Tibial nerve (tissue), 4 donors: ENCODE data around the gene LIPC. TPM values are rescaled to one million over a fixed set of nuclear protein-coding genes. Genes with fewer than 3 reads are reported as not detected.

Source experiments
- DNase-seq, 2 donors: peaks; one replicate each; pipeline ENCODE4 v3.0.0-alpha.2; 2019; ENCODE audit warnings: low spot score in 2 of 2
- H3K27ac ChIP-seq, 4 donors: fragments of 200-600 bp; sonication (generic) in 3 of 4; one replicate each; pipeline ENCODE4 v1.5.1; 2017 to 2019; ENCODE audit warnings: mild to moderate bottlenecking in 1 of 4
- H3K27me3 ChIP-seq, 2 donors: fragments of 200-600 bp; sonication (generic) in 1 of 2; one replicate each; pipeline versions ENCODE4 v1.5.1 to v1.6.0; 2017 to 2019
- H3K36me3 ChIP-seq, 3 donors: fragments of 200-600 bp; sonication (generic); one replicate each; pipeline ENCODE4 v1.5.1; 2018 to 2019
- H3K4me1 ChIP-seq, 4 donors: fragments of 200-600 bp; sonication (generic) in 3 of 4; one replicate each; pipeline ENCODE4 v1.5.1; 2017 to 2019
- H3K4me3 ChIP-seq, 4 donors: fragments of 200-600 bp; sonication (generic) in 3 of 4; one replicate each; pipeline ENCODE4 v1.5.1; 2017 to 2019; ENCODE audit warnings: mild to moderate bottlenecking in 1 of 4, moderate library complexity in 1 of 4
- H3K9me3 ChIP-seq, 4 donors: fragments of 200-600 bp; sonication (generic) in 3 of 4; one replicate each; pipeline ENCODE4 v1.5.1; 2017 to 2019
- EP300 ChIP-seq, 2 donors: sonication (generic); formaldehyde crosslinking; IDR thresholded peaks; one replicate each; pipeline ENCODE4 v1.6.1; 2017; ENCODE audit warnings: antibody characterized with exemption in 2 of 2, mild to moderate bottlenecking in 1 of 2
- POLR2A ChIP-seq, 2 donors: fragments of 450-650 bp; IDR thresholded peaks; one replicate each; pipeline ENCODE4 v1.6.1; 2017; ENCODE audit warnings: antibody characterized with exemption in 2 of 2, mild to moderate bottlenecking in 2 of 2, moderate library complexity in 2 of 2
- WGBS, 2 donors: methylation state at CpG; one replicate each; pipeline ENCODE4 v1.1.5; 2018; 5-methylcytosine and 5-hydroxymethylcytosine counted together
- total RNA-seq, 4 donors: library from RNA; depleted of rRNA; stranded (reverse); fragments of >200 nt; gene quantifications; one replicate each; pipeline ENCODE4 v1.1.0, GENCODE V29; 2016
- TF ChIP-seq, protein P1 (sequence below), 5 experiments: fragments of 200-600 bp in 3 of 5; fragments of 450-650 bp in 2 of 5; sonication (generic) in 3 of 5; IDR thresholded peaks; one replicate each; pipeline ENCODE4 v1.5.1; 2016 to 2019; ENCODE audit warnings: antibody characterized with exemption in 5 of 5, mild to moderate bottlenecking in 3 of 5, moderate library complexity in 2 of 5

LIPC gene
- total RNA-seq, 4 donors from 2014 or later = 11.2 to 18.4 (median 14.7) TPM

DNA sequence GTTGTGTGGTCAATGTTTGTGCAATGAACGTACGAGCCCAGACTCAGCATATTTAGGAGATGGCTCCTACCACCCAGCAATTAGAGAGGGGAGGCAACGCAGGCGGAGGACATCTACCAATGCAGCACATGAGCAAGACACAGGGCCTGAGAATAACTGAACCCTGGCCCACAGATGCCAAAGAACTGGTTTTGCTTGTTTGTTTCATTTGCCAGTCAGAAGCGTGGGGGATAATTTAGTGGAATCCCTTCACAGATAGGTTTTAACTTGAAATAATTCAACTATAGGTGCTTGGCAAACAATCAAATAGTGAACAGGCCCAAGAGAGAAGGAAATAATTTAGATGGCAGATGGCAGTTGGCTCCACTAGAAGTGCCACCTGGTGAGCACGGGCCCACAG, 54.8 kb downstream of the LIPC start:
- H3K9me3 ChIP-seq = peaks cover 0 to 10% (median 0%) of the 10 kb centered on the region in 4 donors
- no peaks in the 10 kb centered on the region for H3K36me3 ChIP-seq
- WGBS, 2 donors = 93 to 94% methylated on average over 6 of the region's 6 CpGs
- no peak for DNase-seq
- no peak overlapping the region for H3K27ac ChIP-seq
- H3K27me3 ChIP-seq = no peaks in the 10 kb centered on the region
- H3K4me3 ChIP-seq = no peak overlapping the region
- TF ChIP-seq POLR2A (IDR thresholded peaks at IDR 0.05) = no peak
- TF ChIP-seq, protein P1, sequence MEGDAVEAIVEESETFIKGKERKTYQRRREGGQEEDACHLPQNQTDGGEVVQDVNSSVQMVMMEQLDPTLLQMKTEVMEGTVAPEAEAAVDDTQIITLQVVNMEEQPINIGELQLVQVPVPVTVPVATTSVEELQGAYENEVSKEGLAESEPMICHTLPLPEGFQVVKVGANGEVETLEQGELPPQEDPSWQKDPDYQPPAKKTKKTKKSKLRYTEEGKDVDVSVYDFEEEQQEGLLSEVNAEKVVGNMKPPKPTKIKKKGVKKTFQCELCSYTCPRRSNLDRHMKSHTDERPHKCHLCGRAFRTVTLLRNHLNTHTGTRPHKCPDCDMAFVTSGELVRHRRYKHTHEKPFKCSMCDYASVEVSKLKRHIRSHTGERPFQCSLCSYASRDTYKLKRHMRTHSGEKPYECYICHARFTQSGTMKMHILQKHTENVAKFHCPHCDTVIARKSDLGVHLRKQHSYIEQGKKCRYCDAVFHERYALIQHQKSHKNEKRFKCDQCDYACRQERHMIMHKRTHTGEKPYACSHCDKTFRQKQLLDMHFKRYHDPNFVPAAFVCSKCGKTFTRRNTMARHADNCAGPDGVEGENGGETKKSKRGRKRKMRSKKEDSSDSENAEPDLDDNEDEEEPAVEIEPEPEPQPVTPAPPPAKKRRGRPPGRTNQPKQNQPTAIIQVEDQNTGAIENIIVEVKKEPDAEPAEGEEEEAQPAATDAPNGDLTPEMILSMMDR (IDR thresholded peaks at IDR 0.05) = no peak
- TF ChIP-seq EP300 (IDR thresholded peaks at IDR 0.05) = no peak
- no peaks in the 10 kb centered on the region for H3K4me1 ChIP-seq

GRCh38 chr15:58487041-58487723, 55.4 kb downstream of the LIPC start:
- Histone ChIP-seq H3K27me3 (no peaks in the 10 kb centered on the region), H3K36me3 (no peaks in the 10 kb centered on the region), H3K4me3 (no peak overlapping the region), H3K4me1 (no peaks in the 10 kb centered on the region), H3K27ac (no peak overlapping the region), H3K9me3 (peaks cover 0 to 10% (median 0%) of the 10 kb centered on the region in 4 donors)
- TF ChIP-seq POLR2A (IDR thresholded peaks at IDR 0.05) = no peak
- WGBS, 2 donors = 79 to 84% methylated on average over 4 of the region's 4 CpGs
- DNase-seq = no peak

DNA sequence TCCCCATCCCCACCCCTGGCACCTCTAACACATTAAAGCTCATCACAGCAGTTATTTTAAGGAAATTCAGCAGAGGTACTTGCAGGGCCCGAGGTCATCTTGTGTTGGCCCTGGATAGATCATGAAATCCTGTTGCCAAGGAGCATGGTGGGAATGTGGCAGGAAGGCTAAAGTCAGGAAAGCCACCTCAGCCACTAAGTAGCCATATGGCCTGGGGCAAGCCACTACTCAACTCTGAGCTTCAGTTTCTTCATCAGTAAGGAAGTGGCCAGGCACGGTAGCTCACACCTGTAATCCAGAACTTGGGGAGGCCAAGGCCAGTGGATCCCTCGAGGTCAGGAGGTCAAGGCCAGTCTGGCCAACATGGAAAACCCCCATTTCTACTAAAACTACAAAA, 55.9 kb downstream of the LIPC start:
- Histone ChIP-seq H3K27me3 (no peaks in the 10 kb centered on the region), H3K36me3 (no peaks in the 10 kb centered on the region), H3K27ac (no peak overlapping the region), H3K9me3 (peaks cover 0 to 10% (median 0%) of the 10 kb centered on the region in 4 donors), H3K4me1 (no peaks in the 10 kb centered on the region), H3K4me3 (no peak overlapping the region)
- 59 to 61% methylated on average over 3 of the region's 3 CpGs for WGBS, 2 donors
- no peak for DNase-seq
- no peak for TF ChIP-seq EP300 (IDR thresholded peaks at IDR 0.05)

- no peak overlapping the region for H3K27ac ChIP-seq
- H3K4me3 ChIP-seq = no peak overlapping the region
- no peak for DNase-seq
- no peaks in the 10 kb centered on the region for H3K4me1 ChIP-seq
- 91 to 92% methylated on average over 6 of the region's 6 CpGs for WGBS, 2 donors
- H3K36me3 ChIP-seq = no peaks in the 10 kb centered on the region
- H3K9me3 ChIP-seq = peaks cover 0 to 10% (median 0%) of the 10 kb centered on the region in 4 donors
- TF ChIP-seq, protein P1 (IDR thresholded peaks at IDR 0.05) = no peak
- TF ChIP-seq POLR2A (IDR thresholded peaks at IDR 0.05) = no peak
- TF ChIP-seq EP300 (IDR thresholded peaks at IDR 0.05) = no peak
- H3K27me3 ChIP-seq = no peaks in the 10 kb centered on the region
Measured at GRCh38 chr15:58489289-58490085, 57.7 kb downstream of the LIPC start.

GRCh38 chr15:58490086-58490887, 58.5 kb downstream of the LIPC start:
- DNase-seq = no peak
- H3K9me3 ChIP-seq = peaks cover 0 to 10% (median 0%) of the 10 kb centered on the region in 4 donors
- H3K4me3 ChIP-seq = no peak overlapping the region
- peak overlapping the region in 1 of 4 donors; percentile 11 for H3K27ac ChIP-seq
- H3K27me3 ChIP-seq = no peaks in the 10 kb centered on the region
- TF ChIP-seq, protein P1 (IDR thresholded peaks at IDR 0.05) = no peak
- no peak for TF ChIP-seq POLR2A (IDR thresholded peaks at IDR 0.05)
- no peak for TF ChIP-seq EP300 (IDR thresholded peaks at IDR 0.05)
- WGBS, 2 donors = 67 to 70% methylated on average over 27 of the region's 27 CpGs
- no peaks in the 10 kb centered on the region for H3K36me3 ChIP-seq
- H3K4me1 ChIP-seq = no peaks in the 10 kb centered on the region
